ENCODE data around the gene FOXL1. TPM values are rescaled to one million over a fixed set of nuclear protein-coding genes. Genes with fewer than 3 reads are reported as not detected.
"Not testable (repeated sequence)": the region's sequence is repeated elsewhere in the genome, so short reads cannot be mapped to it uniquely, and the experiment has no call there.

The FOXL1 gene
- total and polyA plus RNA-seq, 2 donors, result 0.19 to 0.62 TPM

- H3K9me3 ChIP-seq (ENCODE audit: control insufficient read depth in 2 of 2, insufficient read depth in 1 of 2, low read length in 1 of 2), result no peaks in the 10 kb centered on the region
- no peak overlapping the region for H3K4me3 ChIP-seq (ENCODE audit: low read length in 2 of 2)
- H3K27ac ChIP-seq (ENCODE audit: low read depth in 1 of 2, low read length in 1 of 2), result no peak overlapping the region
- DNase-seq (ENCODE audit: low read depth in 6 of 9, low spot score in 9 of 9), result no peak
- WGBS, result 94% methylated on average over 12 of the region's 12 CpGs
- H3K36me3 ChIP-seq (ENCODE audit: control insufficient read depth in 2 of 2, insufficient read depth in 2 of 2, low read length in 1 of 2), result no peaks in the 10 kb centered on the region
- H3K27me3 ChIP-seq (ENCODE audit: control insufficient read depth in 2 of 2, insufficient read depth in 1 of 2, low read length in 1 of 2), result peaks cover 18 to 20% of the 10 kb centered on the region in 2 donors
- H3K4me1 ChIP-seq (ENCODE audit: control insufficient read depth in 2 of 2, insufficient read depth in 2 of 2, low read length in 2 of 2), result no peaks in the 10 kb centered on the region
These were observed 6.7 kb downstream of the FOXL1 start for GRCh38 chr16:86584726-86585721.

GRCh38 chr16:86585821-86586611 lies 7.7 kb downstream of the FOXL1 start:
- H3K36me3 ChIP-seq (ENCODE audit: control insufficient read depth in 2 of 2, insufficient read depth in 2 of 2, low read length in 1 of 2), result no peaks in the 10 kb centered on the region
- H3K4me1 ChIP-seq (ENCODE audit: control insufficient read depth in 2 of 2, insufficient read depth in 2 of 2, low read length in 2 of 2), result no peaks in the 10 kb centered on the region
- H3K27ac ChIP-seq (ENCODE audit: low read depth in 1 of 2, low read length in 1 of 2), result no peak overlapping the region
- WGBS, result 89% methylated on average over 10 of the region's 10 CpGs
- no peak overlapping the region for H3K4me3 ChIP-seq (ENCODE audit: low read length in 2 of 2)
- H3K9me3 ChIP-seq (ENCODE audit: control insufficient read depth in 2 of 2, insufficient read depth in 1 of 2, low read length in 1 of 2), result no peaks in the 10 kb centered on the region
- H3K27me3 ChIP-seq (ENCODE audit: control insufficient read depth in 2 of 2, insufficient read depth in 1 of 2, low read length in 1 of 2), result peaks cover 9 to 11% of the 10 kb centered on the region in 2 donors
- DNase-seq (ENCODE audit: low read depth in 6 of 9, low spot score in 9 of 9), result no peak

GRCh38 chr16:86587487-86587886 lies 9.1 kb downstream of the FOXL1 start:
- no peak for DNase-seq (ENCODE audit: low read depth in 6 of 9, low spot score in 9 of 9)
- H3K27ac ChIP-seq (ENCODE audit: low read depth in 1 of 2, low read length in 1 of 2), result no peak overlapping the region
- no peaks in the 10 kb centered on the region for H3K4me1 ChIP-seq (ENCODE audit: control insufficient read depth in 2 of 2, insufficient read depth in 2 of 2, low read length in 2 of 2)
- H3K4me3 ChIP-seq (ENCODE audit: low read length in 2 of 2), result no peak overlapping the region
- H3K36me3 ChIP-seq (ENCODE audit: control insufficient read depth in 2 of 2, insufficient read depth in 2 of 2, low read length in 1 of 2), result no peaks in the 10 kb centered on the region
- no peaks in the 10 kb centered on the region for H3K9me3 ChIP-seq (ENCODE audit: control insufficient read depth in 2 of 2, insufficient read depth in 1 of 2, low read length in 1 of 2)
- 94% methylated on average over 3 of the region's 3 CpGs for WGBS
- peaks cover 0 to 8% of the 10 kb centered on the region in 2 donors for H3K27me3 ChIP-seq (ENCODE audit: control insufficient read depth in 2 of 2, insufficient read depth in 1 of 2, low read length in 1 of 2)

- not testable (repeated sequence) for H3K4me1 ChIP-seq (ENCODE audit: control insufficient read depth in 2 of 2, insufficient read depth in 2 of 2, low read length in 2 of 2); H3K27ac ChIP-seq (ENCODE audit: low read depth in 1 of 2, low read length in 1 of 2); DNase-seq (ENCODE audit: low read depth in 6 of 9, low spot score in 9 of 9); H3K4me3 ChIP-seq (ENCODE audit: low read length in 2 of 2); H3K36me3 ChIP-seq (ENCODE audit: control insufficient read depth in 2 of 2, insufficient read depth in 2 of 2, low read length in 1 of 2); H3K27me3 ChIP-seq (ENCODE audit: control insufficient read depth in 2 of 2, insufficient read depth in 1 of 2, low read length in 1 of 2); H3K9me3 ChIP-seq (ENCODE audit: control insufficient read depth in 2 of 2, insufficient read depth in 1 of 2, low read length in 1 of 2)
- 95% methylated on average over 3 of the region's 3 CpGs for WGBS
These were observed 9.6 kb downstream of the FOXL1 start for GRCh38 chr16:86587955-86588354.

GRCh38 chr16:86590501-86591144 lies 12.3 kb downstream of the FOXL1 start:
- Histone ChIP-seq H3K4me1 (ENCODE audit: control insufficient read depth in 2 of 2, insufficient read depth in 2 of 2, low read length in 2 of 2) (no peaks in the 10 kb centered on the region), H3K36me3 (ENCODE audit: control insufficient read depth in 2 of 2, insufficient read depth in 2 of 2, low read length in 1 of 2) (no peaks in the 10 kb centered on the region), H3K4me3 (ENCODE audit: low read length in 2 of 2) (no peak overlapping the region), H3K9me3 (ENCODE audit: control insufficient read depth in 2 of 2, insufficient read depth in 1 of 2, low read length in 1 of 2) (no peaks in the 10 kb centered on the region), H3K27me3 (ENCODE audit: control insufficient read depth in 2 of 2, insufficient read depth in 1 of 2, low read length in 1 of 2) (peaks cover 3 to 10% of the 10 kb centered on the region in 2 donors), H3K27ac (ENCODE audit: low read depth in 1 of 2, low read length in 1 of 2) (no peak overlapping the region)
- WGBS, result 93% methylated on average over 4 of the region's 4 CpGs
- no peak for DNase-seq (ENCODE audit: low read depth in 6 of 9, low spot score in 9 of 9)

GRCh38 chr16:86591270-86591669 lies 12.9 kb downstream of the FOXL1 start:
- Histone ChIP-seq H3K4me3 (ENCODE audit: low read length in 2 of 2) (no peak overlapping the region), H3K36me3 (ENCODE audit: control insufficient read depth in 2 of 2, insufficient read depth in 2 of 2, low read length in 1 of 2) (no peaks in the 10 kb centered on the region), H3K9me3 (ENCODE audit: control insufficient read depth in 2 of 2, insufficient read depth in 1 of 2, low read length in 1 of 2) (no peaks in the 10 kb centered on the region), H3K27me3 (ENCODE audit: control insufficient read depth in 2 of 2, insufficient read depth in 1 of 2, low read length in 1 of 2) (peaks cover 3 to 10% of the 10 kb centered on the region in 2 donors), H3K27ac (ENCODE audit: low read depth in 1 of 2, low read length in 1 of 2) (no peak overlapping the region), H3K4me1 (ENCODE audit: control insufficient read depth in 2 of 2, insufficient read depth in 2 of 2, low read length in 2 of 2) (no peaks in the 10 kb centered on the region)
- DNase-seq (ENCODE audit: low read depth in 6 of 9, low spot score in 9 of 9), result no peak
- 82% methylated on average over 4 of the region's 4 CpGs for WGBS

GRCh38 chr16:86593913-86594620 lies 15.7 kb downstream of the FOXL1 start:
- 71% methylated on average over 13 of the region's 13 CpGs for WGBS
- no peak for DNase-seq (ENCODE audit: low read depth in 6 of 9, low spot score in 9 of 9)
- Histone ChIP-seq H3K4me3 (ENCODE audit: low read length in 2 of 2) (no peak overlapping the region), H3K9me3 (ENCODE audit: control insufficient read depth in 2 of 2, insufficient read depth in 1 of 2, low read length in 1 of 2) (no peaks in the 10 kb centered on the region), H3K4me1 (ENCODE audit: control insufficient read depth in 2 of 2, insufficient read depth in 2 of 2, low read length in 2 of 2) (no peaks in the 10 kb centered on the region), H3K36me3 (ENCODE audit: control insufficient read depth in 2 of 2, insufficient read depth in 2 of 2, low read length in 1 of 2) (no peaks in the 10 kb centered on the region), H3K27me3 (ENCODE audit: control insufficient read depth in 2 of 2, insufficient read depth in 1 of 2, low read length in 1 of 2) (peaks cover 3 to 10% of the 10 kb centered on the region in 2 donors), H3K27ac (ENCODE audit: low read depth in 1 of 2, low read length in 1 of 2) (no peak overlapping the region)

- H3K4me3 ChIP-seq (ENCODE audit: low read length in 2 of 2), result no peak overlapping the region
- no peak for DNase-seq (ENCODE audit: low read depth in 6 of 9, low spot score in 9 of 9)
- H3K4me1 ChIP-seq (ENCODE audit: control insufficient read depth in 2 of 2, insufficient read depth in 2 of 2, low read length in 2 of 2), result no peaks in the 10 kb centered on the region
- no peaks in the 10 kb centered on the region for H3K36me3 ChIP-seq (ENCODE audit: control insufficient read depth in 2 of 2, insufficient read depth in 2 of 2, low read length in 1 of 2)
- H3K27me3 ChIP-seq (ENCODE audit: control insufficient read depth in 2 of 2, insufficient read depth in 1 of 2, low read length in 1 of 2), result peaks cover 3 to 10% of the 10 kb centered on the region in 2 donors
- H3K9me3 ChIP-seq (ENCODE audit: control insufficient read depth in 2 of 2, insufficient read depth in 1 of 2, low read length in 1 of 2), result no peaks in the 10 kb centered on the region
- 96% methylated on average over 8 of the region's 8 CpGs for whole genome bisulfite sequencing
- H3K27ac ChIP-seq (ENCODE audit: low read depth in 1 of 2, low read length in 1 of 2), result no peak overlapping the region
These were observed 16.4 kb downstream of the FOXL1 start for GRCh38 chr16:86594721-86595120.

All from thymus (tissue), 11 donors.